ENCODE data around the gene LCP2. TPM values are rescaled to one million over a fixed set of nuclear protein-coding genes. Genes with fewer than 3 reads are reported as not detected.

The LCP2 gene
- total RNA-seq, 1 experiment from 2014 or later, result 0.61 TPM

DNA sequence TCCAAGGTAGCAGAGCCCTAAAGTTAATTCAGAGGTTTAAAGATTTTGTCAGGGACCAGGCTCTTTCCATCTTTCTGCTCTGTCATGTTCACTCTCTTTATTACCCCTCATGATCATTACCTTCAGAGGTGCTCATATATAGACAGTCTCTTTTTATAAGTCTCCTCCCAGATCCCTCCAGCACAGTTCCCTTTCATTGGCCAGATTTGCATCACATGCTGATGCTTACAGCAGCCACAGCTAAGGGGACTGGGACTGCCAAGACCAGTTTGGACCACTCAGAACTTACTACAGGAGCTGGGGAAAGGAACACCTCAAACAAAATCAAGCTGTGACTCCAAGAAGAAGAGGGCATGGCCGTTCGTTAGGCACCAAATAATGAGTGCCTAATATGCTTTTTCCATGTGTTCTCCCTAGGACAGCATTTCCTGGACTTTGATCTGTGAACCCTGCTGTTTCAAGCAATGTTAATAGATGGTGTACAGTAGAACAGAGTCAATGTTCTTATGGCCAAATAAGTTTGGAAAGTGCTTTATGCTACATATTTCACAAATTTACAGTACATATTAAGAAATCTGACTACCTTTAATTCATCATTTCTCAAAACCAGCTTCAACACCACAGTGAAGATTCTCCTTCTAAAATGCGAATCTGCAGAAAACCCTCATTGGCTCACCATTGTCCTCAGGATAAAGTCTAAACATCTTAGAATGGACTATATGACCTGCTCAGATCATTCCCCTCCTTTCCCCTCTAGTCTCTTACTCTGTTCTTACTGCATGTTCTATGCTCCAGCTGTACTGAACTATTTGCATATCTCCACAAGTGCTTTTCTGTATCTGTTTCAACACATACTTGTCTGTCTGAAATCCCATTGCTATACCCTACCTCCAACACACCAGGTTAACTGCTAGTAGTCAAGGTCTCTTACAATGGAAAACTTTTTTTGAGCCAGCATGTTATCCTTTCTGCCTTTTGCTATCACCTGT lies 61.4 kb downstream of the LCP2 start:
- ChIA-PET CTCF (interaction anchor here (0.7 to 2.8 kb wide), 2 partner anchors 10 to 18 kb away, joined by 4 to 11 read pairs; no protein-coding TSS in a partner anchor), RAD21 (ENCODE audit: low non-redundant PET in 1 of 2, low total read pairs in 2 of 2, uncharacterized antibody in 2 of 2, unreplicated experiment in 2 of 2) (no interaction called here), POLR2A (no interaction called here)
- Histone ChIP-seq H3K4me2 (ENCODE audit: low read length) (no peak overlapping the region), H3K79me2 (ENCODE audit: insufficient read depth, low read length) (no peaks in the 10 kb centered on the region), H3K4me3 (replicated peaks in 1 of 2; ENCODE audit: low read depth in 1 of 2, low read length in 2 of 2) (no peak overlapping the region), H4K20me1 (ENCODE audit: insufficient read depth) (no peaks in the 10 kb centered on the region), H3K36me3 (ENCODE audit: control insufficient read depth in 1 of 2, insufficient read depth in 2 of 2, low read length in 2 of 2) (no peaks in the 10 kb centered on the region), H3K4me1 (ENCODE audit: control insufficient read depth in 1 of 2, insufficient read depth in 2 of 2, low read length in 2 of 2) (no peaks in the 10 kb centered on the region), H3K9me3 (ENCODE audit: control insufficient read depth in 1 of 2, insufficient read depth in 1 of 2, low read depth in 1 of 2, low read length in 2 of 2) (no peaks in the 10 kb centered on the region), H3K27me3 (ENCODE audit: insufficient read depth, low read length) (peaks cover 34% of the 10 kb centered on the region), H3K27ac (ENCODE audit: low read depth, low read length) (no peak overlapping the region), H3K9me2 (ENCODE audit: insufficient read depth) (no peaks in the 10 kb centered on the region), H3K9ac (ENCODE audit: low read length) (no peak overlapping the region), H2AFZ (ENCODE audit: low read depth, low read length, poor library complexity, severe bottlenecking) (no peak overlapping the region)
- DNase-seq (ENCODE audit: low read depth, low spot score), result no peak
- TF ChIP-seq, protein P1, sequence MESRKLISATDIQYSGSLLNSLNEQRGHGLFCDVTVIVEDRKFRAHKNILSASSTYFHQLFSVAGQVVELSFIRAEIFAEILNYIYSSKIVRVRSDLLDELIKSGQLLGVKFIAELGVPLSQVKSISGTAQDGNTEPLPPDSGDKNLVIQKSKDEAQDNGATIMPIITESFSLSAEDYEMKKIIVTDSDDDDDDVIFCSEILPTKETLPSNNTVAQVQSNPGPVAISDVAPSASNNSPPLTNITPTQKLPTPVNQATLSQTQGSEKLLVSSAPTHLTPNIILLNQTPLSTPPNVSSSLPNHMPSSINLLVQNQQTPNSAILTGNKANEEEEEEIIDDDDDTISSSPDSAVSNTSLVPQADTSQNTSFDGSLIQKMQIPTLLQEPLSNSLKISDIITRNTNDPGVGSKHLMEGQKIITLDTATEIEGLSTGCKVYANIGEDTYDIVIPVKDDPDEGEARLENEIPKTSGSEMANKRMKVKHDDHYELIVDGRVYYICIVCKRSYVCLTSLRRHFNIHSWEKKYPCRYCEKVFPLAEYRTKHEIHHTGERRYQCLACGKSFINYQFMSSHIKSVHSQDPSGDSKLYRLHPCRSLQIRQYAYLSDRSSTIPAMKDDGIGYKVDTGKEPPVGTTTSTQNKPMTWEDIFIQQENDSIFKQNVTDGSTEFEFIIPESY (IDR thresholded peaks at IDR 0.05; ENCODE audit: extremely low read depth, insufficient replicate concordance, low read length), result no peak
- TF ChIP-seq, protein P2, sequence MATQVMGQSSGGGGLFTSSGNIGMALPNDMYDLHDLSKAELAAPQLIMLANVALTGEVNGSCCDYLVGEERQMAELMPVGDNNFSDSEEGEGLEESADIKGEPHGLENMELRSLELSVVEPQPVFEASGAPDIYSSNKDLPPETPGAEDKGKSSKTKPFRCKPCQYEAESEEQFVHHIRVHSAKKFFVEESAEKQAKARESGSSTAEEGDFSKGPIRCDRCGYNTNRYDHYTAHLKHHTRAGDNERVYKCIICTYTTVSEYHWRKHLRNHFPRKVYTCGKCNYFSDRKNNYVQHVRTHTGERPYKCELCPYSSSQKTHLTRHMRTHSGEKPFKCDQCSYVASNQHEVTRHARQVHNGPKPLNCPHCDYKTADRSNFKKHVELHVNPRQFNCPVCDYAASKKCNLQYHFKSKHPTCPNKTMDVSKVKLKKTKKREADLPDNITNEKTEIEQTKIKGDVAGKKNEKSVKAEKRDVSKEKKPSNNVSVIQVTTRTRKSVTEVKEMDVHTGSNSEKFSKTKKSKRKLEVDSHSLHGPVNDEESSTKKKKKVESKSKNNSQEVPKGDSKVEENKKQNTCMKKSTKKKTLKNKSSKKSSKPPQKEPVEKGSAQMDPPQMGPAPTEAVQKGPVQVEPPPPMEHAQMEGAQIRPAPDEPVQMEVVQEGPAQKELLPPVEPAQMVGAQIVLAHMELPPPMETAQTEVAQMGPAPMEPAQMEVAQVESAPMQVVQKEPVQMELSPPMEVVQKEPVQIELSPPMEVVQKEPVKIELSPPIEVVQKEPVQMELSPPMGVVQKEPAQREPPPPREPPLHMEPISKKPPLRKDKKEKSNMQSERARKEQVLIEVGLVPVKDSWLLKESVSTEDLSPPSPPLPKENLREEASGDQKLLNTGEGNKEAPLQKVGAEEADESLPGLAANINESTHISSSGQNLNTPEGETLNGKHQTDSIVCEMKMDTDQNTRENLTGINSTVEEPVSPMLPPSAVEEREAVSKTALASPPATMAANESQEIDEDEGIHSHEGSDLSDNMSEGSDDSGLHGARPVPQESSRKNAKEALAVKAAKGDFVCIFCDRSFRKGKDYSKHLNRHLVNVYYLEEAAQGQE (IDR thresholded peaks at IDR 0.05; ENCODE audit: low read depth), result no peak
- TF ChIP-seq CEBPB (IDR thresholded peaks at IDR 0.05; ENCODE audit: low read depth) (no peak), POLR2AphosphoS5 (IDR thresholded peaks at IDR 0.05; ENCODE audit: low read depth, low read length) (no peak), ZNF274 (IDR thresholded peaks at IDR 0.05; ENCODE audit: low read depth, low read length) (no peak)
- ATAC-seq, result no peak
- no TSS peak for BruUV-seq (replicated peaks)
- intact Hi-C loops (cut with micrococcal nuclease), result no loop called here
